H1 (cell line): ENCODE results near the gene SDF2. TPM values are rescaled to one million over a fixed set of nuclear protein-coding genes. Genes with fewer than 3 reads are reported as not detected.

ENCODE experiments used
- CTCF ChIA-PET: fragments of 300-600 bp; sonication (Branson Sonifier 250); formaldehyde crosslinking; loops from one replicate; lab custom pipeline; 2021; ENCODE audit not compliant: partially characterized antibody; lab: Charles Lee
- POLR2A ChIA-PET: fragments of 300-600 bp; sonication (Branson Sonifier 250); formaldehyde crosslinking; loops from one replicate; lab custom pipeline; 2021; ENCODE audit warnings: inconsistent platforms; ENCODE audit not compliant: partially characterized antibody; lab: Charles Lee
- DNase-seq, 2 experiments: peaks; one replicate each; pipeline versions ENCODE4 v3.0.0 to v3.0.0-alpha.2; 2010 to 2022; ENCODE audit warnings: low spot score in 2 of 2, low read depth in 1 of 2, mixed read lengths in 1 of 2
- FAIRE-seq: peaks from 2 replicates; lab custom pipeline; 2011; peaks lifted over from hg19 to GRCh38; lab: Jason Lieb, UNC
- H2AFZ ChIP-seq: 2 replicates; pipeline ENCODE4 v1.8.1; 2012; ENCODE audit warnings: low read length, inconsistent platforms
- H2AK5ac ChIP-seq: 2 replicates; pipeline ENCODE4 v1.6.1; 2013; ENCODE audit warnings: low read depth, low read length
- H2BK120ac ChIP-seq: replicated peaks from 2 replicates; pipeline ENCODE3; 2013; ENCODE audit warnings: low read depth, low read length, inconsistent platforms
- H2BK12ac ChIP-seq: 2 replicates; pipeline ENCODE4 v1.6.1; 2013; ENCODE audit warnings: low read depth, low read length
- H2BK15ac ChIP-seq: 2 replicates; pipeline ENCODE4 v1.6.1; 2013; ENCODE audit warnings: low read length
- H2BK20ac ChIP-seq: 2 replicates; pipeline ENCODE4 v1.6.1; 2013; ENCODE audit warnings: low read length
- H2BK5ac ChIP-seq: 2 replicates; pipeline ENCODE4 v1.6.1; 2013; ENCODE audit warnings: low read depth, low read length
- H3K14ac ChIP-seq: 2 replicates; pipeline ENCODE4 v1.6.1; 2013; ENCODE audit warnings: inconsistent platforms; ENCODE audit not compliant: insufficient read length
- H3K18ac ChIP-seq: 2 replicates; pipeline ENCODE4 v1.6.1; 2013; ENCODE audit warnings: low read length; ENCODE audit errors: extremely low read depth
- H3K23ac ChIP-seq: 2 replicates; pipeline ENCODE4 v1.6.1; 2013; ENCODE audit warnings: inconsistent platforms; ENCODE audit not compliant: insufficient read length
- H3K23me2 ChIP-seq: 2 replicates; pipeline ENCODE4 v1.6.1; 2013; ENCODE audit warnings: low read depth, low read length
- H3K27ac ChIP-seq: 2 replicates; pipeline ENCODE4 v1.6.1; 2011; ENCODE audit warnings: low read depth, low read length, inconsistent platforms
- H3K27me3 ChIP-seq, 4 experiments: replicated peaks in 1 of 4; 1 replicate in 1 of 4; 2 replicates in 3 of 4; pipeline versions ENCODE4 v1.6.1 to v1.8.1; 2011 to 2013; ENCODE audit warnings: low read length in 3 of 4, mild to moderate bottlenecking in 3 of 4, inconsistent platforms in 2 of 4, mixed read lengths in 2 of 4, moderate library complexity in 1 of 4; ENCODE audit not compliant: control insufficient read depth in 3 of 4, insufficient read depth in 3 of 4; ENCODE audit errors: extremely low read depth in 1 of 4
- H3K36me3 ChIP-seq, 4 experiments: 2 replicates each; pipeline versions ENCODE4 v1.6.1 to v1.8.1; 2011 to 2013; ENCODE audit warnings: mild to moderate bottlenecking in 4 of 4, low read length in 3 of 4, moderate library complexity in 2 of 4, control low read depth in 1 of 4, inconsistent platforms in 1 of 4; ENCODE audit not compliant: insufficient read depth in 4 of 4, control insufficient read depth in 2 of 4
- H3K4ac ChIP-seq: replicated peaks from 2 replicates; pipeline ENCODE3; 2013; ENCODE audit warnings: low read length, low read depth, mixed read lengths, inconsistent platforms; ENCODE audit not compliant: insufficient read length
- H3K4me1 ChIP-seq, 4 experiments: replicated peaks in 1 of 4; 1 replicate in 1 of 4; 2 replicates in 3 of 4; pipeline versions ENCODE4 v1.6.1 to v1.8.1; 2011 to 2013; ENCODE audit warnings: low read length in 3 of 4, inconsistent platforms in 2 of 4, mixed read lengths in 1 of 4; ENCODE audit not compliant: insufficient read depth in 4 of 4, control insufficient read depth in 3 of 4
- H3K4me2 ChIP-seq, 2 experiments: 2 replicates each; pipeline versions ENCODE4 v1.6.1 to v1.8.1; 2011 to 2013; ENCODE audit warnings: low read depth in 2 of 2, low read length in 2 of 2, control low read depth in 1 of 2, inconsistent platforms in 1 of 2, mild to moderate bottlenecking in 1 of 2; ENCODE audit not compliant: insufficient read depth in 1 of 2
- H3K4me3 ChIP-seq, 4 experiments: fragments of 200-600, 300-600 bp in 1 of 4; sonication (generic), shearing (Covaris generic), sonication (Bioruptor Twin) in 1 of 4; 2 replicates each; pipeline versions ENCODE4 v1.5.1 to v1.8.1; 2011 to 2016; ENCODE audit warnings: low read length in 4 of 4, low read depth in 3 of 4, control low read depth in 2 of 4, inconsistent platforms in 2 of 4, mild to moderate bottlenecking in 2 of 4, mixed read lengths in 1 of 4, moderate library complexity in 1 of 4; ENCODE audit not compliant: insufficient read depth in 2 of 4; ENCODE audit errors: extremely low read depth in 1 of 4
- H3K56ac ChIP-seq: replicated peaks from 2 replicates; pipeline ENCODE3; 2013; ENCODE audit warnings: low read depth, mild to moderate bottlenecking, mixed read lengths, low read length, inconsistent platforms; ENCODE audit not compliant: insufficient read length
- H3K79me1 ChIP-seq: 2 replicates; pipeline ENCODE4 v1.6.1; 2013; ENCODE audit warnings: low read depth, low read length, control low read depth
- H3K79me2 ChIP-seq, 2 experiments: 2 replicates each; pipeline versions ENCODE4 v1.6.1 to v1.8.1; 2012 to 2013; ENCODE audit warnings: low read length in 2 of 2, mild to moderate bottlenecking in 2 of 2, inconsistent platforms in 1 of 2; ENCODE audit not compliant: insufficient read depth in 2 of 2, control insufficient read depth in 1 of 2
- H3K9ac ChIP-seq, 4 experiments: replicated peaks in 1 of 4; 1 replicate in 1 of 4; 2 replicates in 3 of 4; pipeline versions ENCODE4 v1.6.1 to v1.8.1; 2011 to 2013; ENCODE audit warnings: low read depth in 3 of 4, low read length in 3 of 4, control low read depth in 2 of 4, mild to moderate bottlenecking in 2 of 4, moderate library complexity in 2 of 4, inconsistent platforms in 1 of 4; ENCODE audit errors: extremely low read depth in 1 of 4
- H3K9me3 ChIP-seq, 2 experiments: 2 replicates each; pipeline versions ENCODE4 v1.6.1 to v1.8.1; 2012 to 2013; ENCODE audit warnings: mild to moderate bottlenecking in 2 of 2, moderate library complexity in 2 of 2, control low read depth in 1 of 2, inconsistent platforms in 1 of 2, low read depth in 1 of 2, low read length in 1 of 2, mixed read lengths in 1 of 2; ENCODE audit not compliant: insufficient read depth in 2 of 2
- H4K20me1 ChIP-seq, 2 experiments: replicated peaks in 1 of 2; 2 replicates each; pipeline versions ENCODE3 to v1.8.1; 2011 to 2013; ENCODE audit warnings: inconsistent platforms in 2 of 2, low read length in 2 of 2, mild to moderate bottlenecking in 1 of 2; ENCODE audit not compliant: insufficient read depth in 2 of 2, control insufficient read depth in 1 of 2
- H4K5ac ChIP-seq: 2 replicates; pipeline ENCODE4 v1.6.1; 2013; ENCODE audit warnings: low read length, low read depth, mixed read lengths, inconsistent platforms; ENCODE audit not compliant: insufficient read length
- H4K8ac ChIP-seq: 2 replicates; pipeline ENCODE4 v1.8.0; 2013; ENCODE audit warnings: mild to moderate bottlenecking, moderate library complexity, low read length, inconsistent platforms; ENCODE audit not compliant: insufficient read depth; ENCODE audit errors: extremely low read depth
- H4K91ac ChIP-seq: replicated peaks from 2 replicates; pipeline ENCODE3; 2013; ENCODE audit warnings: low read length, mixed read lengths, inconsistent platforms; ENCODE audit not compliant: insufficient read length
- CTCF ChIP-seq, 3 experiments: IDR thresholded peaks; 1 replicate in 2 of 3; 2 replicates in 1 of 3; pipeline versions ENCODE4 v1.5.1 to v1.6.1; 2011; ENCODE audit warnings: low read length in 3 of 3, mild to moderate bottlenecking in 3 of 3, inconsistent platforms in 2 of 3, low read depth in 1 of 3, moderate library complexity in 1 of 3; ENCODE audit not compliant: insufficient read depth in 1 of 3; ENCODE audit errors: control extremely low read depth in 1 of 3
- MAFK ChIP-seq: IDR thresholded peaks from 2 replicates; pipeline ENCODE4 v1.6.1; 2012; ENCODE audit warnings: low read depth, mild to moderate bottlenecking, improper control_type of control experiment, low read length
- RAD21 ChIP-seq, 2 experiments: IDR thresholded peaks in 1 of 2; conservative IDR thresholded peaks in 1 of 2; 2 replicates each; pipeline ENCODE4 v1.6.1; 2011; ENCODE audit warnings: low read depth in 2 of 2, low read length in 2 of 2, improper control_type of control experiment in 1 of 2, inconsistent platforms in 1 of 2, mild to moderate bottlenecking in 1 of 2, moderate library complexity in 1 of 2
- WGBS, 2 experiments: shearing (Covaris generic) in 1 of 2; methylation state at CpG; one replicate each; pipeline versions ENCODE4 v1.1.6 to v1.1.7; 2013 to 2015; ENCODE audit warnings: low lambda C conversion rate in 2 of 2, mixed read lengths in 2 of 2, inconsistent platforms in 1 of 2, low coverage in 1 of 2, missing lambda C conversion rate in 1 of 2; ENCODE audit not compliant: insufficient replicate concordance in 2 of 2, insufficient coverage in 1 of 2, insufficient read length in 1 of 2; ENCODE audit errors: extremely low coverage in 1 of 2, missing lambda C conversion rate in 1 of 2; 5-methylcytosine and 5-hydroxymethylcytosine counted together
- polyA plus RNA-seq, 7 experiments: library from polyadenylated mRNA; depleted of rRNA in 3 of 7; stranded (reverse) in 5 of 7; unstranded in 2 of 7; fragments of >200 nt in 5 of 7; fragments of 200-250 nt in 2 of 7; gene quantifications; 1 replicate in 5 of 7; 2 replicates in 1 of 7; 4 replicates in 1 of 7; pipeline versions ENCODE4 v1.2.1 to v1.2.3, GENCODE V29; 2011 to 2013; ENCODE audit warnings: missing spikeins in 2 of 7, mixed read lengths in 2 of 7
- total RNA-seq: library from RNA; stranded (reverse); fragmentation: NEBNext Ultra II Directional; extraction: Animal tissue kit (Norgen Biotek cat#: 25700); gene quantifications from 2 replicates; pipeline ENCODE4 v1.2.1, GENCODE V29; 2021

The SDF2 gene
- total and polyA plus RNA-seq, 2 of the 8 experiments (the other 6 are each of a cell fraction or from before 2014, with no cell fraction given) = 44.8 to 65.4 TPM

GRCh38 chr17:28612936-28613872, 48.5 kb downstream of the SDF2 start:
- Histone ChIP-seq H4K8ac (no peak overlapping the region), H2BK20ac (no peak overlapping the region), H3K4ac (no peak overlapping the region), H3K9ac (no peak overlapping the region), H2BK12ac (no peak overlapping the region), H4K5ac (no peak overlapping the region), H3K23ac (no peak overlapping the region), H2AFZ (no peak overlapping the region), H4K20me1 (peaks cover 2% of the 10 kb centered on the region in 2 experiments), H3K36me3 (peaks cover 37 to 70% (median 59%) of the 10 kb centered on the region in 4 experiments), H3K4me2 (no peak overlapping the region), H3K18ac (no peak overlapping the region), H3K27ac (no peak overlapping the region), H3K23me2 (no peaks in the 10 kb centered on the region), H2BK5ac (no peak overlapping the region), H3K4me1 (no peaks in the 10 kb centered on the region), H2AK5ac (no peak overlapping the region), H3K79me1 (no peaks in the 10 kb centered on the region), H2BK120ac (no peak overlapping the region), H3K27me3 (no peaks in the 10 kb centered on the region), H3K56ac (no peak overlapping the region), H3K4me3 (no peak overlapping the region), H3K79me2 (no peaks in the 10 kb centered on the region), H4K91ac (no peak overlapping the region), H3K14ac (no peak overlapping the region), H2BK15ac (no peak overlapping the region), H3K9me3 (no peaks in the 10 kb centered on the region)
- FAIRE-seq (no peak), DNase-seq (peak in 1 of 2 experiments; percentile 71)
- ChIA-PET POLR2A (interaction anchor here (0.6 to 14.8 kb wide), 20 partner anchors 8 to 93 kb away, joined by 3 to 163 read pairs (median 5); partner anchors contain the start of genes ALDOC, PIGS, SDF2 and SPAG5), CTCF (interaction anchor here (0.6 to 6.0 kb wide), 28 partner anchors 9 to 164 kb away, joined by 3 to 45 read pairs (median 4); partner anchors contain the start of genes PIGS and SPAG5)
- peak; percentile 60 to 77 (median 64) for TF ChIP-seq CTCF (IDR thresholded peaks at IDR 0.05; ENCODE audit: control extremely low read depth in 1 of 3, insufficient read depth in 1 of 3, low read depth in 1 of 3, low read length in 3 of 3)
- TF ChIP-seq MAFK = no peak
- peak; percentile 53 to 65 for TF ChIP-seq RAD21 (IDR thresholded peaks at IDR 0.05 in 1 of 2, conservative IDR thresholded peaks at IDR 0.05 in 1 of 2; ENCODE audit: low read depth in 2 of 2, low read length in 2 of 2)
- WGBS, 2 experiments = 91% methylated on average over 6 of the region's 6 CpGs; no CpG with 5 or more reads in 1 of the 2 experiments
